GM18861 (cell line): ENCODE results near the gene DGKG.

Source experiments
- ATAC-seq: cut with Tn5 transposase; IDR thresholded peaks from one replicate; pipeline ENCODE4 v1.9.1; 2021; ENCODE audit not compliant: unreplicated experiment

Gene DGKG

GRCh38 chr3:186361762-186362536, at the start of gene DGKG:
TSS of gene DGKG (minus strand) at chr3:186362234. CDS start at chr3:186320459, 41,775 bp downstream.
- peak; percentile 43 for ATAC-seq

GRCh38 chr3:186411089-186411488, 49.1 kb upstream of the DGKG start:
- no peak for ATAC-seq

GRCh38 chr3:186406669-186407635, 44.9 kb upstream of the DGKG start:
- no peak for ATAC-seq

GRCh38 chr3:186401556-186401955, 39.5 kb upstream of the DGKG start:
- no peak for ATAC-seq

GRCh38 chr3:186400662-186401061, 38.6 kb upstream of the DGKG start:
- no peak for ATAC-seq

GRCh38 chr3:186400026-186400425, 38.0 kb upstream of the DGKG start:
- no peak for ATAC-seq

GRCh38 chr3:186394566-186395217, 32.7 kb upstream of the DGKG start:
- ATAC-seq = no peak

- ATAC-seq = no peak
Measured at GRCh38 chr3:186386883-186387560, 25.0 kb upstream of the DGKG start.

- no peak for ATAC-seq
Measured at GRCh38 chr3:186385856-186386602, 24.0 kb upstream of the DGKG start.

- ATAC-seq = no peak
Measured at GRCh38 chr3:186383026-186383993, 21.3 kb upstream of the DGKG start.

GRCh38 chr3:186382217-186382885, 20.3 kb upstream of the DGKG start:
- no peak for ATAC-seq

- ATAC-seq = no peak
Measured at GRCh38 chr3:186381424-186382216, 19.6 kb upstream of the DGKG start.

GRCh38 chr3:186380622-186381380, 18.8 kb upstream of the DGKG start:
- no peak for ATAC-seq

- ATAC-seq = no peak
Measured at GRCh38 chr3:186375443-186375842, 13.4 kb upstream of the DGKG start.

GRCh38 chr3:186374376-186374775, 12.3 kb upstream of the DGKG start:
- ATAC-seq = no peak

GRCh38 chr3:186369217-186369616, 7.2 kb upstream of the DGKG start:
- ATAC-seq = no peak

GRCh38 chr3:186368717-186369116, 6.7 kb upstream of the DGKG start:
- no peak for ATAC-seq
